PC-3 (cell line): Measurements from ENCODE around the gene SLC16A7.

Source experiments
- CTCF ChIP-seq: fragments of 300-600 bp; sonication (generic); conservative IDR thresholded peaks from 2 replicates; pipeline ENCODE4 v1.5.1; 2017; ENCODE audit warnings: antibody characterized with exemption, low read depth, mild to moderate bottlenecking, low read length
- EZH2 ChIP-seq: fragments of 300-600 bp; sonication (generic); IDR thresholded peaks from one replicate; pipeline ENCODE4 v1.6.1; 2017; ENCODE audit warnings: antibody characterized with exemption, mild to moderate bottlenecking, low read length; ENCODE audit not compliant: unreplicated experiment
- EZH2phosphoT487 ChIP-seq: fragments of 300-600 bp; sonication (generic); IDR thresholded peaks from 2 replicates; pipeline ENCODE4 v1.6.1; 2018; ENCODE audit warnings: mild to moderate bottlenecking, antibody characterized with exemption, low read length, borderline replicate concordance

- TF ChIP-seq CTCF (no peak), EZH2 (no peak), EZH2phosphoT487 (no peak)
Observed at GRCh38 chr12:59593761-59594160, 2.1 kb upstream of the SLC16A7 start.
